ENCODE measurements around the gene FUT2. TPM values are rescaled to one million over a fixed set of nuclear protein-coding genes. Genes with fewer than 3 reads are reported as not detected.
"Not testable (repeated sequence)": the region's sequence is repeated elsewhere in the genome, so short reads cannot be mapped to it uniquely, and the experiment has no call there.

FUT2 gene
- total RNA-seq, 4 donors from 2014 or later = 0.44 TPM; not detected in 3

- Histone ChIP-seq H3K4me1 (peaks cover 0 to 8% (median 0%) of the 10 kb centered on the region in 4 donors), H3K36me3 (no peaks in the 10 kb centered on the region), H3K4me3 (no peak overlapping the region), H3K27me3 (no peaks in the 10 kb centered on the region), H3K9me3 (no peaks in the 10 kb centered on the region), H3K27ac (no peak overlapping the region)
- no peak for DNase-seq (ENCODE audit: low spot score in 2 of 2)
- TF ChIP-seq EP300 (IDR thresholded peaks at IDR 0.05) = no peak
- TF ChIP-seq CTCF (IDR thresholded peaks at IDR 0.05) = no peak
- no peak for TF ChIP-seq POLR2A (IDR thresholded peaks at IDR 0.05)
- 86 to 89% methylated on average over 12 of the region's 12 CpGs for WGBS, 2 donors
Measured at GRCh38 chr19:48650974-48651682, 44.6 kb upstream of the FUT2 start.

GRCh38 chr19:48651683-48652048 is 44.1 kb upstream of the FUT2 start:
- H3K9me3 ChIP-seq = no peaks in the 10 kb centered on the region
- no peak overlapping the region for H3K27ac ChIP-seq
- WGBS, 2 donors = 74 to 86% methylated on average over 5 of the region's 5 CpGs
- TF ChIP-seq POLR2A (IDR thresholded peaks at IDR 0.05) = no peak
- TF ChIP-seq EP300 (IDR thresholded peaks at IDR 0.05) = no peak
- TF ChIP-seq CTCF (IDR thresholded peaks at IDR 0.05) = no peak
- H3K36me3 ChIP-seq = no peaks in the 10 kb centered on the region
- peaks cover 0 to 3% (median 0%) of the 10 kb centered on the region in 4 donors for H3K4me1 ChIP-seq
- H3K4me3 ChIP-seq = no peak overlapping the region
- DNase-seq (ENCODE audit: low spot score in 2 of 2) = no peak
- H3K27me3 ChIP-seq = no peaks in the 10 kb centered on the region

- no peak for DNase-seq (ENCODE audit: low spot score in 2 of 2)
- 40 to 46% methylated on average over 9 to 10 of the region's 11 CpGs for WGBS, 2 donors
- TF ChIP-seq EP300 (IDR thresholded peaks at IDR 0.05) (no peak), POLR2A (IDR thresholded peaks at IDR 0.05) (no peak), CTCF (IDR thresholded peaks at IDR 0.05) (no peak)
- H3K4me3 ChIP-seq = no peak overlapping the region
- H3K36me3 ChIP-seq = no peaks in the 10 kb centered on the region
- no peaks in the 10 kb centered on the region for H3K4me1 ChIP-seq
- H3K27me3 ChIP-seq = no peaks in the 10 kb centered on the region
- H3K9me3 ChIP-seq = no peaks in the 10 kb centered on the region
- H3K27ac ChIP-seq = no peak overlapping the region
Measured at GRCh38 chr19:48654299-48655059, 41.3 kb upstream of the FUT2 start.

- peak; percentile 22 to 42 for DNase-seq (ENCODE audit: low spot score in 2 of 2)
- H3K36me3 ChIP-seq = no peaks in the 10 kb centered on the region
- H3K27me3 ChIP-seq = no peaks in the 10 kb centered on the region
- H3K4me3 ChIP-seq = no peak overlapping the region
- TF ChIP-seq POLR2A (IDR thresholded peaks at IDR 0.05) (no peak), CTCF (IDR thresholded peaks at IDR 0.05) (no peak), EP300 (IDR thresholded peaks at IDR 0.05) (no peak)
- 33 to 40% methylated on average over 16 of the region's 16 CpGs for WGBS, 2 donors
- H3K27ac ChIP-seq = peak overlapping the region in 2 of 4 donors; percentile 9 to 66
- no peaks in the 10 kb centered on the region for H3K9me3 ChIP-seq
- peaks cover 0 to 16% (median 2%) of the 10 kb centered on the region in 4 donors for H3K4me1 ChIP-seq
Measured at GRCh38 chr19:48656840-48657474, 38.8 kb upstream of the FUT2 start.

- H3K36me3 ChIP-seq; H3K27me3 ChIP-seq; H3K9me3 ChIP-seq; DNase-seq (ENCODE audit: low spot score in 2 of 2); H3K4me3 ChIP-seq: not testable (repeated sequence)
- H3K27ac ChIP-seq = peak overlapping the region in 1 of 4 donors; percentile 4
- H3K4me1 ChIP-seq = peaks cover 0 to 16% (median 2%) of the 10 kb centered on the region in 4 donors
- 84 to 85% methylated on average over 5 of the region's 5 CpGs for WGBS, 2 donors
Measured at GRCh38 chr19:48657828-48658227, 37.9 kb upstream of the FUT2 start.
